Liver (tissue), 9 donors: Measurements from ENCODE around the gene KRTAP10-6. TPM values are rescaled to one million over a fixed set of nuclear protein-coding genes. Genes with fewer than 3 reads are reported as not detected.

Source experiments
- DNase-seq: peaks from one replicate; pipeline ENCODE4 v3.0.0-alpha.2; 2017; ENCODE audit warnings: low spot score
- H3K27ac ChIP-seq, 2 donors: one replicate each; pipeline ENCODE4 v1.7.0; 2013; ENCODE audit warnings: inconsistent platforms in 2 of 2, low read length in 2 of 2, control low read depth in 1 of 2, low read depth in 1 of 2, mild to moderate bottlenecking in 1 of 2
- H3K27me3 ChIP-seq, 4 donors: one replicate each; pipeline versions ENCODE4 v1.6.1 to v1.7.0; 2013; ENCODE audit warnings: low read length in 3 of 4, inconsistent platforms in 1 of 4, mild to moderate bottlenecking in 1 of 4, moderate library complexity in 1 of 4; ENCODE audit not compliant: control insufficient read depth in 4 of 4, insufficient read depth in 4 of 4
- H3K36me3 ChIP-seq, 4 donors: one replicate each; pipeline versions ENCODE4 v1.6.1 to v1.7.0; 2013; ENCODE audit warnings: low read length in 3 of 4, mild to moderate bottlenecking in 3 of 4, low read depth in 1 of 4, moderate library complexity in 1 of 4; ENCODE audit not compliant: control insufficient read depth in 4 of 4, insufficient read depth in 3 of 4
- H3K4me1 ChIP-seq, 4 donors: one replicate each; pipeline versions ENCODE4 v1.6.1 to v1.7.0; 2013; ENCODE audit warnings: low read length in 3 of 4, mild to moderate bottlenecking in 3 of 4, moderate library complexity in 1 of 4; ENCODE audit not compliant: control insufficient read depth in 4 of 4, insufficient read depth in 4 of 4
- H3K4me3 ChIP-seq, 3 donors: one replicate each; pipeline versions ENCODE4 v1.6.1 to v1.7.0; 2013; ENCODE audit warnings: low read length in 3 of 3, control low read depth in 1 of 3, low read depth in 1 of 3, mild to moderate bottlenecking in 1 of 3
- H3K9ac ChIP-seq, 2 donors: one replicate each; pipeline ENCODE4 v1.7.0; 2013; ENCODE audit warnings: low read length in 2 of 2, mild to moderate bottlenecking in 2 of 2, moderate library complexity in 2 of 2, control low read depth in 1 of 2, low read depth in 1 of 2
- H3K9me3 ChIP-seq, 4 donors: one replicate each; pipeline versions ENCODE4 v1.6.1 to v1.7.0; 2013; ENCODE audit warnings: low read length in 3 of 4; ENCODE audit not compliant: control insufficient read depth in 4 of 4
- ATF3 ChIP-seq: IDR thresholded peaks from 2 replicates; pipeline ENCODE4 v1.6.1; 2016; ENCODE audit warnings: antibody characterized with exemption
- CTCF ChIP-seq: fragments of 150-350 bp; IDR thresholded peaks from 2 replicates; pipeline ENCODE4 v1.5.1; 2017; ENCODE audit warnings: improper control_type of control experiment, low read depth, low read length; ENCODE audit not compliant: missing input control
- EGR1 ChIP-seq, 2 donors: IDR thresholded peaks; 2 replicates each; pipeline ENCODE4 v1.6.1; 2016 to 2018; ENCODE audit warnings: antibody characterized with exemption in 2 of 2, low read depth in 2 of 2
- FOXA1 ChIP-seq: IDR thresholded peaks from 2 replicates; pipeline ENCODE4 v1.6.1; 2016; ENCODE audit warnings: antibody characterized with exemption
- HNF4A ChIP-seq, 2 donors: conservative IDR thresholded peaks; 2 replicates each; pipeline ENCODE4 v1.6.1; 2016; ENCODE audit warnings: antibody characterized with exemption in 2 of 2, mild to moderate bottlenecking in 2 of 2
- HNF4G ChIP-seq: IDR thresholded peaks from 2 replicates; pipeline ENCODE4 v1.6.1; 2016; ENCODE audit warnings: antibody characterized with exemption
- MAX ChIP-seq: IDR thresholded peaks from 2 replicates; pipeline ENCODE4 v1.6.1; 2016; ENCODE audit warnings: antibody characterized with exemption
- NR2F2 ChIP-seq: IDR thresholded peaks from 2 replicates; pipeline ENCODE4 v1.6.1; 2016; ENCODE audit warnings: antibody characterized with exemption
- RAD21 ChIP-seq, 2 donors: IDR thresholded peaks; 2 replicates each; pipeline ENCODE4 v1.6.1; 2016; ENCODE audit warnings: antibody characterized with exemption in 2 of 2, mild to moderate bottlenecking in 2 of 2
- REST ChIP-seq: IDR thresholded peaks from 2 replicates; pipeline ENCODE4 v1.6.1; 2016; ENCODE audit warnings: antibody characterized with exemption, mild to moderate bottlenecking
- TAF1 ChIP-seq: conservative IDR thresholded peaks from 2 replicates; pipeline ENCODE4 v1.6.1; 2016; ENCODE audit warnings: antibody characterized with exemption, mild to moderate bottlenecking
- YY1 ChIP-seq: IDR thresholded peaks from 2 replicates; pipeline ENCODE4 v1.6.1; 2016; ENCODE audit warnings: antibody characterized with exemption, mild to moderate bottlenecking
- ZBTB33 ChIP-seq: IDR thresholded peaks from 2 replicates; pipeline ENCODE4 v1.6.1; 2016; ENCODE audit warnings: antibody characterized with exemption
- WGBS: extraction: QIAGEN DNeasy Blood & Tissue Kit; methylation state at CpG from one replicate; pipeline ENCODE4 v1.1.7; 2013; 5-methylcytosine and 5-hydroxymethylcytosine counted together
- polyA plus RNA-seq, 2 donors: library from polyadenylated mRNA; stranded (reverse) in 1 of 2; unstranded in 1 of 2; fragments of 200-250 nt in 1 of 2; fragments of >200 nt in 1 of 2; fragmentation: Nextera tagmentation in 1 of 2; extraction: Ambion mirVana in 1 of 2; gene quantifications; one replicate each; pipeline versions ENCODE4 v1.2.1 to v1.2.3, GENCODE V29; 2013 to 2015
- total RNA-seq, 2 donors: library from RNA; depleted of rRNA; stranded (reverse); fragments of >200 nt; gene quantifications; one replicate each; pipeline ENCODE4 v1.2.3, GENCODE V29; 2014
- donor health status: healthy.
- donor health status: healthy.
- donor health status: healthy.
- donor health status: healthy.
- donor health status: healthy.

The KRTAP10-6 gene
- total and polyA plus RNA-seq, 4 donors, result not detected

DNA sequence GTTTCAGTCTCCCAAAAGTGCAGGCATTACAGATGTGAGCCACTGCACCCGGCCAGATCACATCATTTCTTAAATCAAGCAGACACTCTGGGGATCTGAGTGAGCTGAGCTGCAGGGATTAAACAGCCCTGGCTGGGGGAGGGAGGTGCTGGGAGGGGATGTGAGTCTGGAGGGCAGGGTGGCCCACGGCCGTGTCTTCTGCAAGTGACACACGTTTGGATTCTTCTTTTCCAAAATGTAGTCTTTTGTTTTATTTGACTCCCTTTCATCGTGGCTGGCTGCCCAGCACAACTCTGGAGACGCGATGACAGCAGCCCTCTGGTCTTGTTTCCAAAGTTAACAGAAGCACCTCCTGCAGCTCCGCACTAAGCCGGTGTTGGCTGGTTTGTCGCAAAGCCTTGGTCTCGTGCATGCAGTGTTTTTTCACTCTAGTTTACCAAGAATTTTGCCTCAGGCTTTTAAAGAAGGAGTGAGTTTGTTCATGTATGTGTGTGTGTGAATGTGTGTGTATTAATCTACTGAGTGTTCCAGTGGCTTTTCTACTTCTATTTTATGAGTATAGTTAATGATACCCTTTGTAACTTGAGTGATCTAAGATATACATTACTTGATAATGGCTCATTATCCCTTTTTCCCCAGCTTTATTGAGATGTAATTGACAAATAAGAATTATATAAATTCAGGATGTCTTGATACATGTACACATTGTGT, 9.1 kb downstream of the KRTAP10-6 start:
- H3K9ac ChIP-seq, result no peak overlapping the region
- no peak for DNase-seq

More for the DNA sequence above, 9.1 kb downstream of the KRTAP10-6 start:
- H3K9me3 ChIP-seq, result peaks cover 0 to 9% (median under 1%) of the 10 kb centered on the region in 4 donors
- no peak overlapping the region for H3K4me3 ChIP-seq
- TF ChIP-seq NR2F2 (no peak), HNF4A (conservative IDR thresholded peaks at IDR 0.05) (no peak), HNF4G (no peak), REST (no peak), RAD21 (IDR thresholded peaks at IDR 0.05) (no peak), ZBTB33 (no peak), MAX (no peak), TAF1 (no peak), YY1 (no peak), ATF3 (no peak), CTCF (no peak), FOXA1 (no peak), EGR1 (IDR thresholded peaks at IDR 0.05; ENCODE audit: low read depth in 2 of 2) (no peak)
- H3K27me3 ChIP-seq, result no peaks in the 10 kb centered on the region
- no peaks in the 10 kb centered on the region for H3K36me3 ChIP-seq
- no peak overlapping the region for H3K27ac ChIP-seq
- WGBS, result 25% methylated on average over 11 of the region's 11 CpGs
- peaks cover 0 to 6% (median 0%) of the 10 kb centered on the region in 4 donors for H3K4me1 ChIP-seq
